HL-60 (cell line): ENCODE results near the gene CDH6.

Source experiments
- DNase-seq, 2 experiments: peaks; one replicate each; pipeline ENCODE4 v3.0.0-alpha.2; 2010 to 2020; ENCODE audit warnings: low read depth in 1 of 2, low spot score in 1 of 2
- H3K27ac ChIP-seq: fragments of 250-450 bp; sonication (Bioruptor Pico); replicated peaks from 2 replicates; pipeline ENCODE4 v1.5.1; 2020; ENCODE audit warnings: mild to moderate bottlenecking, moderate library complexity
- H3K27me3 ChIP-seq: fragments of 250-450 bp; sonication (Bioruptor Pico); 2 replicates; pipeline ENCODE4 v1.5.1; 2021; ENCODE audit warnings: mild to moderate bottlenecking, moderate library complexity; ENCODE audit not compliant: insufficient read depth, poor library complexity, severe bottlenecking
- H3K4me3 ChIP-seq: replicated peaks from 2 replicates; pipeline ENCODE4 v1.5.1; 2011; ENCODE audit warnings: mild to moderate bottlenecking, control low read depth, low read length; ENCODE audit not compliant: insufficient read depth
- CTCF ChIP-seq: IDR thresholded peaks from one replicate; pipeline ENCODE4 v1.5.1; 2011; ENCODE audit warnings: low read length, control low read depth, inconsistent platforms; ENCODE audit not compliant: insufficient read depth
- GABPA ChIP-seq: IDR thresholded peaks from 2 replicates; pipeline ENCODE4 v1.6.1; 2012; ENCODE audit warnings: low read depth
- POLR2AphosphoS5 ChIP-seq: IDR thresholded peaks from 2 replicates; pipeline ENCODE4 v1.6.1; 2012; ENCODE audit warnings: low read depth
- SPI1 ChIP-seq: IDR thresholded peaks from 2 replicates; pipeline ENCODE4 v1.6.1; 2012; ENCODE audit warnings: low read depth, mild to moderate bottlenecking, borderline replicate concordance
- TF ChIP-seq, protein P1 (sequence below): IDR thresholded peaks from 2 replicates; pipeline ENCODE4 v1.6.1; 2012; ENCODE audit warnings: low read depth; ENCODE audit not compliant: insufficient replicate concordance

CDH6 gene

GRCh38 chr5:31273631-31274378 lies 80.3 kb downstream of the CDH6 start:
- no peak for DNase-seq
- TF ChIP-seq POLR2AphosphoS5 (no peak), GABPA (no peak), CTCF (no peak), SPI1 (no peak)
- TF ChIP-seq, protein P1, sequence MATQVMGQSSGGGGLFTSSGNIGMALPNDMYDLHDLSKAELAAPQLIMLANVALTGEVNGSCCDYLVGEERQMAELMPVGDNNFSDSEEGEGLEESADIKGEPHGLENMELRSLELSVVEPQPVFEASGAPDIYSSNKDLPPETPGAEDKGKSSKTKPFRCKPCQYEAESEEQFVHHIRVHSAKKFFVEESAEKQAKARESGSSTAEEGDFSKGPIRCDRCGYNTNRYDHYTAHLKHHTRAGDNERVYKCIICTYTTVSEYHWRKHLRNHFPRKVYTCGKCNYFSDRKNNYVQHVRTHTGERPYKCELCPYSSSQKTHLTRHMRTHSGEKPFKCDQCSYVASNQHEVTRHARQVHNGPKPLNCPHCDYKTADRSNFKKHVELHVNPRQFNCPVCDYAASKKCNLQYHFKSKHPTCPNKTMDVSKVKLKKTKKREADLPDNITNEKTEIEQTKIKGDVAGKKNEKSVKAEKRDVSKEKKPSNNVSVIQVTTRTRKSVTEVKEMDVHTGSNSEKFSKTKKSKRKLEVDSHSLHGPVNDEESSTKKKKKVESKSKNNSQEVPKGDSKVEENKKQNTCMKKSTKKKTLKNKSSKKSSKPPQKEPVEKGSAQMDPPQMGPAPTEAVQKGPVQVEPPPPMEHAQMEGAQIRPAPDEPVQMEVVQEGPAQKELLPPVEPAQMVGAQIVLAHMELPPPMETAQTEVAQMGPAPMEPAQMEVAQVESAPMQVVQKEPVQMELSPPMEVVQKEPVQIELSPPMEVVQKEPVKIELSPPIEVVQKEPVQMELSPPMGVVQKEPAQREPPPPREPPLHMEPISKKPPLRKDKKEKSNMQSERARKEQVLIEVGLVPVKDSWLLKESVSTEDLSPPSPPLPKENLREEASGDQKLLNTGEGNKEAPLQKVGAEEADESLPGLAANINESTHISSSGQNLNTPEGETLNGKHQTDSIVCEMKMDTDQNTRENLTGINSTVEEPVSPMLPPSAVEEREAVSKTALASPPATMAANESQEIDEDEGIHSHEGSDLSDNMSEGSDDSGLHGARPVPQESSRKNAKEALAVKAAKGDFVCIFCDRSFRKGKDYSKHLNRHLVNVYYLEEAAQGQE = no peak
- H3K27me3 ChIP-seq = no peaks in the 10 kb centered on the region
- H3K27ac ChIP-seq = no peak overlapping the region
- H3K4me3 ChIP-seq = no peak overlapping the region

DNA sequence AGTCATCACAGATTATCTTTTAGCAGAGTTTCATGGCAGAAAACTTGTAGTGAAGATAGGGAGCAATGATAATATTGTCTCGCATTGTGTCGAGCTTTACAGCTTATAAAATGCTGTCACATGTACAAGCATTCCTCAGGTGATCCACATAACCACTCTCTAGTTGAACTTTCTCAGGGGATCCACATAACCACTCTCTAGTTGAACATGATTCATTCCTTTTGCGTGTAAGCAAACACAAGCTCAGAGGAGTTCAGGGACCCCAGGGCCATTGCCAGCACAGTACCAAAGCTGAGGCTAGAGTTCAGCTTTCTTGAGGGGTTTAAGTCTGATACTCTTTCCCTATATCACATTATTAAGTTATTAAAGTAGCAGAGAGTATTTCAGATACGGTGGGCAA lies 86.7 kb downstream of the CDH6 start:
- DNase-seq = no peak
- TF ChIP-seq CTCF = no peak
- TF ChIP-seq GABPA = no peak
- TF ChIP-seq, protein P1 = no peak
- no peak for TF ChIP-seq POLR2AphosphoS5
- no peak for TF ChIP-seq SPI1
- no peaks in the 10 kb centered on the region for H3K27me3 ChIP-seq
- H3K27ac ChIP-seq = no peak overlapping the region
- no peak overlapping the region for H3K4me3 ChIP-seq

DNA sequence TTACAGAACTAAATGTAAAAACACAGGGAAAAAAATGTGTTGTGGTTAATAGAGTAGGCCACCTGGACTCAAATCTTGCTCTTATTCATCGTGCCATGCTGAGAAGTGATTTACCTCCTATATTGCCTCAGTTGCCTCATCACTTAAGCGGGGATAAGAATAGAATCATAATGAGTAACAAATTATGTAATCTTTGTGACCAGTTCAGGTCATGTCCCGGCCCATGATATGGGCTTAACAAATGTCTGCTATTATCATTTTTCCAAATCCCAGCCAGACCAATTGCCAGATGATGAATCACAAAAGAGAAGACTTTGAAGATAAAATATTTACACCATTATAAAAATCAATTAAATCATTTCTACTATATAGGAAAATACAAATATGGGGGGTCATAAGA lies 89.8 kb downstream of the CDH6 start:
- DNase-seq = no peak
- H3K27ac ChIP-seq = no peak overlapping the region
- H3K4me3 ChIP-seq = no peak overlapping the region
- TF ChIP-seq GABPA = no peak
- no peak for TF ChIP-seq SPI1
- no peak for TF ChIP-seq CTCF
- TF ChIP-seq POLR2AphosphoS5 = no peak
- H3K27me3 ChIP-seq = no peaks in the 10 kb centered on the region

DNA sequence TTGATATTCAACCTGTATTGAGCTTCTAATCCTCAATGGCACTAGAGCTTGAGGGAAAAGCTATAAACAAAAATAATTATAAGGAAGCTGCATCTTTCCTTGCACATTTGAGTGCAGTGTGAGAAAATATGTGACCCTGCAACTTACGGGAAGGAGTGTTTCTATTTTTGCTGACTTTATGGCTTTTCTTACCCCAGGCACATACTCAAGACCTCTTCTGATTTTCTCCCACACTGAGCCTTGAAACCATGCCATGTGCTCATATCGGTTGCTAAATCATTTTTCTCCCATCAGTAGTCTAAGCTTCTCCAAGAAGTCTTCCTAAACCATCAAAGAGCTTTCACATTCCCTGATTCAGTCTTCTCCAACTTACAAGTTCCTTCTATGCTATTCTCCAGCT lies 91.5 kb downstream of the CDH6 start:
- DNase-seq = no peak
- H3K27me3 ChIP-seq = no peaks in the 10 kb centered on the region
- no peak overlapping the region for H3K4me3 ChIP-seq
- TF ChIP-seq POLR2AphosphoS5 (no peak), SPI1 (no peak), CTCF (no peak), GABPA (no peak)
- TF ChIP-seq, protein P1 = no peak
- H3K27ac ChIP-seq = no peak overlapping the region
